GM10847 (cell line): ENCODE measurements around the gene SAC3D1.

Experiments used
- POLR2A ChIP-seq: IDR thresholded peaks from 2 replicates; pipeline ENCODE4 v1.6.1; 2011; ENCODE audit not compliant: insufficient read length; ENCODE audit errors: extremely low read depth

SAC3D1 gene

DNA sequence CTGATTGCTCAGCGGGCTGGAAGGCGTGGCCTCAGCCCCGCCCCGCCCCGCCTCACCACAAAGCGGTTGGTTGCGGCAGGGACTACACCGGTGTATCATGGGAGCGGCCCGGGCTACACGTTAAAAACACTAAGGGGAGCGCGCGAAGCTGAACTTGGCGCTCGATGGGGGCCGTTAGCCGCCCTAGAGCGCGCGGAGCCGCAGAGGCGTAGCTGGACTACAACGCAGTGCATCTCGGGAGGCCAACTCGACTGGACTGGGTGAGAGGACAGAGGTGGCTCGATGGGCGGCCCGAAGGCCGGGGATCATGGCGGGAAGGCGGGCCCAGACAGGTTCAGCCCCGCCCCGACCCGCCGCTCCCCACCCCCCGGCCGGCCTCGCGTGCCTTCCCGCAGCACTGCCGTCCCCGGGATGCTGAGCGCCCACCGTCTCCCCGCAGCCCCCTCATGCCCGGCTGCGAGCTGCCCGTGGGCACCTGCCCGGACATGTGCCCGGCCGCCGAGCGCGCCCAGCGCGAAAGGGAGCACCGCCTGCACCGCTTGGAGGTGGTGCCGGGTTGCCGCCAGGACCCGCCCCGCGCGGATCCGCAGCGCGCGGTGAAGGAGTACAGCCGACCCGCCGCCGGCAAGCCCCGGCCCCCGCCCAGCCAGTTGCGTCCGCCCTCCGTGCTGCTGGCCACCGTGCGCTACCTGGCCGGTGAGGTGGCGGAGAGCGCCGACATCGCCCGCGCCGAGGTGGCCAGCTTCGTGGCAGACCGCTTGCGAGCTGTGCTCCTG lies at the start of gene SAC3D1:
SAC3D1 (plus strand) TSS at position 364 of the 776 bp plus-strand sequence; CDS start at position 447, 83 bp downstream.
- TF ChIP-seq POLR2A, result peak; percentile 33

DNA sequence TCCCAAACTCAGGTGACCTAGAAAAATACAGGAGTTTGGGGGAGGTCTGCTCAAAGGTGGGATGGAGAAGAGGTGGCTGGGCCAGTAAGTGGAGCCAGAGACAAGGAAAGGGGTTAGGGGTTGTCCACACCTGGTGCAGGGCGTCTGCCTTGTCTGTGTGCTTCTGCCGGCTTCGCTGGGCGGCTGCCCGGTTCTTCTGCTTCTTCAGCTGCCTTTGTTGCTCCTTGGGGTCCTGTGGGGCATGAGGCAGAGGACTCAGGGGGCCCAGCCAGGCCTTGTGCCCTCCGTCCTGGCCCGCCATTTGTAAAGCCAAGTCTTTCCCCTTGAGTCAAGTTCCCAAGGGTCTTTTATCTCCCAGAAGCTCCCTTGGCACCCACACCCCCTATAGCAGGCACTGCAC lies 46.7 kb upstream of the SAC3D1 start:
- no peak for TF ChIP-seq POLR2A

DNA sequence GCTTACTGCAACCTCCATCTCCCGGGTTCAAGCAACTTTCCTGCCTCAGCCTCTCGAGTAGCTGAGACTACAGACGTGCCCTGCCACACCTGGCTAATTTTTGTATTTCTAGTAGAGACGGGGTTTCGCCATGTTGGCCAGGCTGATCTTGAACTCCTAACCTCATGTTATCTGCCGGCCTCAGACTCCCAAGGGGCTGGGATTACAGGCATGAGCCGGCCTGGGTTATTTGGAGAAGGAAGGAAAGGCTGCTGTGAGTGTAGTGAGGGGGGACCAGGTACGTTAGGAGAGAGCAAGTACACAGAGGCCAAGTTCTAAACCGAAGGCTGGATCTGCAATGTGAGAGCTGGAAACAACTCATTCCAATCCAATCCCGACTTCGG lies 44.7 kb upstream of the SAC3D1 start:
- TF ChIP-seq POLR2A, result no peak

DNA sequence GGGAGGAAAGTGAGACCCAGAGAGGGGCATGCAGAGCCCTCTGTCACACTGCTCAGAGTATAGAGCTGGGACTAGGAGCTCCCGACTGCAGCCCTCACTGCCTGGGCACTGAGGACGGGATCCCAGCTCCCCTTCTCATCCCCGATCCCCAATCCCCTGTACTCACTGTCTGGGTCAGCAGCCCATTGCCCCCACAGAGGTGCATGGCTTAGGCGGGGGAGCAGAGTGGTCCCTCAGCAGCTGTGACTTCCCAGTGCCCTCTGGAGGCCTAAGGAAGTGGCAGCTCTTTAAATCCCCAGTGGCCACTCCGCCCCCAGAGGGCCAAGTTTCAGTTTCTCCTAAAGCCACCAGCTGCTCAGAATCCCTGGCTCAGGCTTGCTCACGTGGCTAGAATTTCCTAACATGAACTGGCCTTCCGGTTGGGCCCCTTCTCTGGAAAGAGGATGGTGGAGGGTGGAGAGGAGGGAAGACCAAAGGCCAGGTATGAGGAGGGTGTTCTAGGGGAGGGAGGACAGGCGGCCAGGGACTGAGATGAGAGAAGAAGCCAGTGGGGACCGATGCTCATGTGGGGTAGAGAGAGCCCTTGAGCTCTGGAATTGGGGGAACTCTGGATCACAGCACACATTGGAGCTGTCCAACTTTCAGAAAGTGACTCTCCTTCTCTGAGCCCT lies 44.2 kb upstream of the SAC3D1 start, which contains the start of gene BATF2:
BATF2 (minus strand) TSS at position 262 of the 671 bp plus-strand sequence; CDS start at position 205, 57 bp downstream.
- no peak for TF ChIP-seq POLR2A

DNA sequence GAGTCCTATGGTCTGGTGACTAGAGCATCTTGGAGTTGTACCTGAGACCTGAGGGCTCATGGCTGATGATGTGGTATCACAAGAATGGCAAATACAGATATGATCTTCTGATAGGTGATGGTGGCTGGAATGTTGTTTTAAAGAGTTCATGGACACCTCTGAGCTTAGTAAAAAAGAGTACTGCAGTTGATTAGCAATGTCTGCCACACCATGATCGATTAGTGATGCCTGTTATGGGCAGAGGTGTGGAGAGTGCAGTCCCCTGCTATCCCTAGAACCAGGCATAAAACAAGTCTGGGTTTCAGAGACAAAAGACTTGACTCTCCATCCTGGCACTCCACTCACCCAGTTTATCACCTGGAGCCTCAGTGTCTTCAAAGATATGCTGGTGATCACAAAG lies 42.9 kb upstream of the SAC3D1 start:
- no peak for TF ChIP-seq POLR2A

DNA sequence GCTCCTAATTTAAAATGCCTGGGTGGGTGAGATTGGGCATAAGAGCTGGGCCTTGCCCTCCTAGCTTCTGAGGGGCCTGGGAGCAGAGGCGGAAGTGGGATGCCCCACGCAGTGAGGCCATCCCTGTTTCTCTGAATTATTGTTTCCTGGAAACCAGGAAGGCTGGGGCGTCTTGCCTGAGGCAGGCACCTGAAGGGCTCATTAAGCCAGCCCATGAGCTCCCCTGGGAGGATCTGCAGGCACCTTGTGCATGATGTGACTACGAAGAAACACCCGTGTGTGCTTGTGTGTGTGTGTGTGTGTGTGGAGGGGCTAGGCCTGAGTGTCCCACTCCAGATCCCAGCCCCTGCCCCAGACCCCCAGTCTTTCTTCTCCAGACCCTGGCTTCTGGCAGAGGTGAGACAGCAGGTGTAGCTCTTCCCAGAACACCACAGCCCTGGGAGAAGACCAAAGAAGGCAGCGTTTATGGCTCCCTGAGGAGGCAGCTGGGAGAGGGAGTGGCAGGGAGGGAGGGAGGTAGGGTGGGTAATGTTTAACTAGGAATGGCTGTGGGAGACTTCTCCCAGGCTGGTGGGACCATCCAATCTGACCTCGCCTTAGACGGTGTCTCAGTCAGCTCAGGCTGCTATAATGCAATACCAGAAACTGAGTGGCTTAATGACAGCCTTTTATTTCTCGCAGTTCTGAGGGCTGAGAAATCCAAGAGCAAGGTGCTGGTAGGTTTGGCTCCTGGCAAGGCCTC lies 42.1 kb upstream of the SAC3D1 start:
- TF ChIP-seq POLR2A, result no peak

DNA sequence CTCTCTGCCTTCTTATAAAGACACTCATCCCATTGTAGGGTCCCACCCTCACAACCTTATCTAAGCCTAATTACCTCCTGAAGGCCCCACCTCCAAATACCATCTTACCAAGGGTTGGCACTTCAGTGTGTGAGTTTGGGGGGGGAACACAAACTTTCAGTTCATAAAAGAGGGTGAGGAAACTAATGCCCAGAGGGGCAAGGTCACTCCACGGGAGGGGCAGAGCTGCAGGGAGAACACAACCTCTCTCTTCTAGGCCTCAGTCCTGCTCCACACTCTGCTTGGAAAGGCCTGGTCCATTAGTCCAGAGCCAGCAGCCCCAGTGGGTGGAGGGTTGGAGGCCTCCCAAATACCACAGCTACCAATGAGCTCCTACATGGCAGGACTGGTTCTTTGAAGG lies 41.5 kb upstream of the SAC3D1 start:
- TF ChIP-seq POLR2A, result no peak

DNA sequence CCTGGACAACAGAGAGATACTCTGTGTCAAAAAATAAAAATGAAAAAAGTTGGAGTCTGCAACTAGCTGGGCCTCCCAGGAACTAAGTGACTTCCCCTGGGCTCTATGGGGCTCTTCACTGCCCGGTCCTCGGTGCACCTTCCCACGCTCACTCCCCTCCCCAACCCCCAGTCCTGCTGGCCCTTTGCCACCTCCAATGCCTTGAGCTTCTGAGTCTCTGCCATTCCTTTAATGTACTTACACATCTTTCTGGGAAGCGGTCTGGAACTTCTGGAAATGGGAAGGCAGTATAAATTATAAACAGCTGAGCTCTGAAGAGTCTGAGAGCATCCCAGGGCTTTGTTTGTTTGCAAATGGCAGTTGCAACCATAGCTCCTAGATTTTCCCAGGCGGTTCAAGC lies 38.3 kb upstream of the SAC3D1 start:
- no peak for TF ChIP-seq POLR2A

DNA sequence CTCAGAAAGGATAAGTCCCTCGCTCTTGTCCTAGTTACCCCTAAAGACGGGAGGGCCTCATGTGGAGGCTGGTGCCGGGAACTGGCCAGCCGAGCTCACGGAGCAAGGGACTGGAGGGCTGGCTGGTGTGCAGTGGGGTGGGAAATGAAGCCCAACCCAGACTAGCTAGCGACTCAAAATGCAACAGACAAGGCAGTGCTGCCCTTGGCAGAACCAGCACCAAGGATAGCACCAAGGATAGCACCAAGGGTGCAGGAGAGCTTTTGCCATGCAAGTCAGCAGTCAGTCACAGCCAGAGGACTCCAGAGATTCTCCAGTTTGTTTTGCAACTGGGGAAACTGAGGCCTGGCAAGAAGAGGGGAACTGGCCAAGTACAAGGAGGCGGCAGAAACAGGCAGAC lies 37.7 kb upstream of the SAC3D1 start:
- TF ChIP-seq POLR2A, result no peak

DNA sequence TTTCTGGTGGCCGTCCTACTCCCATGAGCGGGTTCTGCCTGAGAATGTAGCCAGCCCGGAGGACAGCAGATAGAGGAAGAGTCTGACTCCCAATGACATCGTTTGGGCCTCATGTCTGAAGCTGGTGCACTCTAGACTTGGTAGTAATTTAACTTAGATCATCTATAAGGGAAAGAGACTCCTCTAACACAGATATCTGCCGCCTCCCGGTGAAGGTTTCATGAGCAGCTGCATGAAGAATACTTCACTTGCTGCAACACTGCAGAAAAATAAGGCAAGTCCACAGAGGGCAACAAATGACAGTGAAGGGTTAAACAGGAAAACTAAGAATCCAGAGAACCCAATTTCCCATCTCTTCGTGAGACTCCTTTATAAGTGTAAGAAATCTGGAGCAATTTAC lies 33.0 kb upstream of the SAC3D1 start:
- no peak for TF ChIP-seq POLR2A

DNA sequence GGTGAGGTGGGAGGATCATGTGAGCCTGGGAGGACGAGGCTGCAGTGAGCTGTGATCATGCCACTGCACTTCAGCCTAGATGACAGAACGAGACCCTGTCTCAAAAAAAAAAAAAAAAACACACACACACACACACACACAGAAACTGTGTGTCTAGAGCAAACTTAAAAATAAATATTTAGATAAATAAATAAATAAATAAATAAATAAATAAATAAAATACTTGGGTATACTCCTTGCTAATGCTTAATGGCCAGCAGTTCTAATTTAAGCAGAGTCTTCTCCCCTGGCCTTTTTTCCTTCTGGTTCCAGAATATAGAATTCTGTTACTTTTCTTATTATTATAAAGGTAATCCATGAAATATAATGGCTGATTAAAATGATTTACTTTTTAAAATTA lies 32.1 kb upstream of the SAC3D1 start:
- TF ChIP-seq POLR2A, result no peak

DNA sequence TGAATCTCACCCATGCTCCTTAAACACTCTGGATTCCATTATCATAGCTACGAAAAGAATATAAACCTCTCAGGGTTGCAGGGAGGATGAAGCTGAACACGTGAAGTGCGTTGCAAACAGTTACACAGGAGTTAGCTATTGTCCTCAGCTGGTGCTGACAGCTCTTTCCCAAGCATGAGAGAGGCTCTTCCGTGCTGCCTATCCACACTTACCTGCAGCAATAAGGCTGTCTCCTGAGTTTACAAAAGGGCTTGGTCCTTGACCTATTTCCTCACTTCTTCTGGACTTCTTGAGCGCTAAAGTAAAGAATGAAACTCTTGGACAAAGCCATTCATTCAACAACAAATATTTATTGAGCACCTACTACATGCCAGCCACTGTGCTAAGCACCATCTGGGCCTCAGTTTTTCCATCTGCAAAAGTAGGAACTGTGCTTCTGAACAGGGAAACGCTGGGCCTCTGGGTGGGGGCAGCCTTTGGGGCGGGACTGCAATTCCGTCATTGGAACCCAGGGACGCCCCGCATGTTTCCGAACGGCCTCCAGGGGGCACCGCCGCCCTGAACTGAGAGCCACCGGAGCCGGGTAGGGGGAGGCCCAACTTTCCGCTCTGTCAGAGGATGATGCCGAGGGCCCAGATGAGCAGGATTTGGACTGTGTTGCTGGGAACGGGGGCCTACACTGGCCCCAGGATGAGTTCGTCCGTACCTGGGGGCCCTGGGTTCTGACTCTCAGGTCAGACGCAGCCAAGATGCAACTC lies 27.7 kb upstream of the SAC3D1 start:
- TF ChIP-seq POLR2A, result no peak

DNA sequence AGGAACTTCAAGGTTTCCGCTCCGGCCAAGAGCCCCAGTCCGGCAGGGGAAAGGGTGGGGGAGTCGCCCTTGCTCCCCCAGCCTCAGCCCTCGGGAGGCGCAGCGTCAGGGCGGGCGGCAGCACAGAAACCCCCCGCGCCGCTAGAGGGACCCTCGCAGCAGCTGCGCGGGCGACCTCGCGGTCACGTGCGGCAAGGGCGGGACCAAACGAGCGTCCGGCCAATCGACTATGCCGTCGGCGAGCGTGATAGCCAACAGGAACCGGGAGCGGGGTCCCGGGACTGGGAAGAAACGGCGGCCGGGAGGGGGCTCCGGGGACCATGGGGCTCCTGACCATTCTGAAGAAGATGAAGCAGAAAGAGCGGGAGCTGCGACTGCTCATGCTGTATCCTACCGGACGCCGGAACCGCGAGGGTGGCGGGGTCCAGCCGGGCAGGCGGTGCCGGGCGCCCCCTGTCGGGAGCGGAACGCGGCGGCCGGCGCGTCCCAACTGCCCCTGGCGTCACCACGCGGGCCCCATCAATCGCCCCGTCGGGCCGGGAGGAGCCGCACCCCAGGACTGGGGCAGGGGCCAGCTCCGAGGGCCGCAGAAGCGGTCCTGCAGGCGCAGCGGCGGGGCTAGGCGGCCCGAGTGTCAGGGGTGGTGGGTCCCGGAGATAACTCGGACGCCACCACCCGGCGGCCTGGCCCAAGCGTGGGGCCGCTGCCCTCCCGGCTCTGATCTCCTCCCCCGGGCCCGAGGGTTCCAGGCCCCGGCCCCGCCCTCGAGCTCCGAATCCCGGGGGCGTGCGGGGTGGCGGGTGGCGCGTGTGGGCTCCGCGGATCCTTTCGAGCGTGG lies 26.9 kb upstream of the SAC3D1 start, which contains the start of gene ARL2:
ARL2 (plus strand) TSS at position 273 of the 838 bp plus-strand sequence; CDS start at position 321, 48 bp downstream.
- no peak for TF ChIP-seq POLR2A

DNA sequence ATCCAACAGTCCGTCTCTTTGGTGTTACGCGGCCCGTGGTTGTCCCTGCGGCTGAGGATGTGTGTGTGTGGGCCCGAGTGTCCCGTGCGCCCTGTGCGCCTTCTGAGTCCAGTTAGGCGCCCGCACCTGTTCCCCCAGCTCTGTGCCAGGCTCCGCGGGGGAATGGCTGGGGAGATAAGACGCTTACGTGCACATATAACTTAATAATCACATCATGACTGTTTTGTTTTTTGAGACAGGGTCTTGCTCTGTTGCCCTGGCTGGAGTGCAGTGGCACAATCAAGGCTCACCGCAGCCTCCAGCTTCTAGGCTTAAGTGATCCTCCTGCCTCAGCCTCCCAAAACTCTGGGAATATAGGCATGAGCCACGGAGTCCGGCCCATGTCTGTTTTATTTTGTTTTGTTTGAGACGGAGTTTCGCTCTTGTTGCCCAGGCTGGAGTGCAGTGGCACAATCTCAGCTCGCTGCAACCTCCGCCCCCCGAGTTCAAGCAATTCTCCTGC lies 26.2 kb upstream of the SAC3D1 start:
- TF ChIP-seq POLR2A, result no peak
